NCI-H748 (cell line): ENCODE measurements around the gene CRIP3.

Source experiments
- DNase-seq: peaks from one replicate; lab custom pipeline; 2025; ENCODE audit not compliant: unreplicated experiment; lab: John Stamatoyannopoulos, UW

The CRIP3 gene

GRCh38 chr6:43290905-43291355 lies 17.7 kb downstream of the CRIP3 start:
- no peak for DNase-seq

GRCh38 chr6:43290339-43290904 lies 18.2 kb downstream of the CRIP3 start:
- no peak for DNase-seq

GRCh38 chr6:43287717-43288679 lies 20.6 kb downstream of the CRIP3 start:
- no peak for DNase-seq

GRCh38 chr6:43286980-43287716 lies 21.5 kb downstream of the CRIP3 start:
- no peak for DNase-seq

- no peak for DNase-seq
Measured at GRCh38 chr6:43286456-43286979, 22.1 kb downstream of the CRIP3 start.

GRCh38 chr6:43285832-43286231 lies 22.8 kb downstream of the CRIP3 start:
- no peak for DNase-seq

- no peak for DNase-seq
Measured at GRCh38 chr6:43284991-43285781, 23.4 kb downstream of the CRIP3 start.

GRCh38 chr6:43283905-43284304 lies 24.7 kb downstream of the CRIP3 start:
- DNase-seq, result no peak

- DNase-seq, result no peak
Measured at GRCh38 chr6:43283514-43283901, 25.1 kb downstream of the CRIP3 start.

GRCh38 chr6:43282636-43283513 lies 25.8 kb downstream of the CRIP3 start:
- no peak for DNase-seq

- no peak for DNase-seq
Measured at GRCh38 chr6:43282060-43282459, 26.6 kb downstream of the CRIP3 start.

- no peak for DNase-seq
Measured at GRCh38 chr6:43280234-43280633, 28.4 kb downstream of the CRIP3 start.

- no peak for DNase-seq
Measured at GRCh38 chr6:43278524-43279078, 30.0 kb downstream of the CRIP3 start.

GRCh38 chr6:43277643-43278523 lies 30.7 kb downstream of the CRIP3 start:
- no peak for DNase-seq

GRCh38 chr6:43277306-43277642 lies 31.4 kb downstream of the CRIP3 start:
- no peak for DNase-seq

GRCh38 chr6:43276577-43277305 lies 31.9 kb downstream of the CRIP3 start:
- no peak for DNase-seq

GRCh38 chr6:43275801-43276576 lies 32.6 kb downstream of the CRIP3 start:
- no peak for DNase-seq
